ENCODE results near the gene SGK1. TPM values are rescaled to one million over a fixed set of nuclear protein-coding genes. Genes with fewer than 3 reads are reported as not detected.
A peak's percentile ranks its signal among the peaks of the same experiment; 100 is the strongest.

Gene SGK1
- total RNA-seq, 1 experiment from 2014 or later = 23.2 TPM

GRCh38 chr6:134172020-134172705 lies 145.7 kb downstream of the SGK1 start:
- Mint-ChIP-seq H3K27me3 (ENCODE audit: low read depth) (peaks cover 11% of the 10 kb centered on the region), H3K9me3 (no peaks in the 10 kb centered on the region), H3K4me1 (peaks cover 26% of the 10 kb centered on the region), H3K27ac (no peak overlapping the region), H3K36me3 (peaks cover 52% of the 10 kb centered on the region), H3K4me3 (peak overlapping the region; percentile 94)
- no peak for ATAC-seq
- POLR2A ChIA-PET = interaction anchor here (0.6 kb wide), 1 partner anchor 705 kb away, joined by 3 read pairs; no protein-coding TSS in a partner anchor
- TF ChIP-seq MYBL2 (CRISPR knock-in tag; IDR thresholded peaks at IDR 0.05) (no peak), ESRRA (CRISPR knock-in tag; IDR thresholded peaks at IDR 0.05; ENCODE audit: borderline replicate concordance) (no peak), ZNF512 (CRISPR knock-in tag; IDR thresholded peaks at IDR 0.05; ENCODE audit: borderline replicate concordance) (no peak), TEAD1 (CRISPR knock-in tag; IDR thresholded peaks at IDR 0.05) (no peak), ZNF532 (CRISPR knock-in tag; IDR thresholded peaks at IDR 0.05; ENCODE audit: borderline replicate concordance) (no peak), TP53 (CRISPR knock-in tag; IDR thresholded peaks at IDR 0.05) (no peak), CREB1 (CRISPR knock-in tag; IDR thresholded peaks at IDR 0.05) (no peak)
- TF ChIP-seq, protein P1, sequence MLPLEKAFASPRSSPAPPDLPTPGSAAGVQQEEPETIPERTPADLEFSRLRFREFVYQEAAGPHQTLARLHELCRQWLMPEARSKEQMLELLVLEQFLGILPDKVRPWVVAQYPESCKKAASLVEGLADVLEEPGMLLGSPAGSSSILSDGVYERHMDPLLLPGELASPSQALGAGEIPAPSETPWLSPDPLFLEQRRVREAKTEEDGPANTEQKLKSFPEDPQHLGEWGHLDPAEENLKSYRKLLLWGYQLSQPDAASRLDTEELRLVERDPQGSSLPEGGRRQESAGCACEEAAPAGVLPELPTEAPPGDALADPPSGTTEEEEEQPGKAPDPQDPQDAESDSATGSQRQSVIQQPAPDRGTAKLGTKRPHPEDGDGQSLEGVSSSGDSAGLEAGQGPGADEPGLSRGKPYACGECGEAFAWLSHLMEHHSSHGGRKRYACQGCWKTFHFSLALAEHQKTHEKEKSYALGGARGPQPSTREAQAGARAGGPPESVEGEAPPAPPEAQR (CRISPR knock-in tag; IDR thresholded peaks at IDR 0.05) = no peak
- no peak for DNase-seq (ENCODE audit: low spot score)
- CTCF ChIA-PET = interaction anchor here (0.5 kb wide), 1 partner anchor 128 kb away, joined by 4 read pairs; no protein-coding TSS in a partner anchor

DNA sequence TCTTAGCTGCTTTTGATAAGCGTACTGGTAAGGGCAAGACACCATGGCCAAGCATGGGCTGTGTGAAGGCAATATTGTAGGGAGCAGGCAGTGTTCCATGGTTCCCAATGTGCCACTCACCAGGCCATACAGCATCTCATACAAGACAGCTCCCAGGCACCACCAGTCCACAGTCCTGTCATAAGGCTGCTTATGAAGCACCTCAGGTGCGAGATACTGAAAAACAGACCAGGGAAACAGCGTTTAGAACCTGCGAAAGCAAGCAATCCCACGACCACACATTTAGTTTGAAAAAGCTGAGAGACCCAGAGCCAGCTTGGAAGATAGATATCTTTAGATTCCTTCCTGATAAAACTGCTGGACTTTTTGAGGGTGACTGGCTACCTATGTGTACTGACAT lies 146.4 kb downstream of the SGK1 start:
- no peak overlapping the region for H3K4me3 Mint-ChIP-seq
- TF ChIP-seq USF2 (CRISPR knock-in tag; IDR thresholded peaks at IDR 0.05) = no peak
- TF ChIP-seq NFATC4 (CRISPR knock-in tag; IDR thresholded peaks at IDR 0.05) = no peak
- TF ChIP-seq MXD4 (CRISPR knock-in tag; IDR thresholded peaks at IDR 0.05; ENCODE audit: borderline replicate concordance) = no peak
- no peak for TF ChIP-seq HMGA2 (CRISPR knock-in tag; IDR thresholded peaks at IDR 0.05)
- no peak for TF ChIP-seq TP53 (CRISPR knock-in tag; IDR thresholded peaks at IDR 0.05)
- POLR2A ChIA-PET = interaction anchor here (0.6 kb wide), 1 partner anchor 706 kb away, joined by 3 read pairs; no protein-coding TSS in a partner anchor
- peaks cover 55% of the 10 kb centered on the region for H3K36me3 Mint-ChIP-seq
- H3K27me3 Mint-ChIP-seq (ENCODE audit: low read depth) = peaks cover 5% of the 10 kb centered on the region
- peaks cover 23% of the 10 kb centered on the region for H3K4me1 Mint-ChIP-seq
- ATAC-seq = no peak
- H3K9me3 Mint-ChIP-seq = no peaks in the 10 kb centered on the region
- CTCF ChIA-PET = interaction anchor here (0.5 to 1.3 kb wide), 3 partner anchors 129 to 711 kb away, joined by 3 to 4 read pairs (median 3); no protein-coding TSS in a partner anchor
- no peak overlapping the region for H3K27ac Mint-ChIP-seq
- DNase-seq (ENCODE audit: low spot score) = no peak

DNA sequence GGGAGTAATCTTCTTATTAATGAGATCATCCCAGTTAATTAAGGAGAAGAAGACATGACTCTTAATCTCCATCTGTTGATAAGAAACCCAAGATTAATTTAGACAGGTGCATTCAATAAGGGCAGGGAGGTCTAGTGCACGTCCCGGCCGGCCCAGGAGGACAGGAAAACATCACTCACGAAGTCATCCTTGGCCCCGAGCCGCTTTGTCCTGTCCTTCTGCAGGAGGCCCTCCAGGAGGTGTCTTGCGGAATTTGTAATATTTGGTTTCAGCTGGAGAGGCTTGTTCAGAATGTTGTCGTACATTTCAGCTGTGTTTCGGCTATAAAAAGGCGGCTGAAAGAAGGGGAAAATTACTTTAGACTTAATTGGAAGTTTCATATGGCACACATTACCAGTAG lies 147.1 kb downstream of the SGK1 start:
- no peak for DNase-seq (ENCODE audit: low spot score)
- no peaks in the 10 kb centered on the region for H3K9me3 Mint-ChIP-seq
- ChIA-PET CTCF (interaction anchor here (0.8 to 1.3 kb wide), 2 partner anchors 468 to 711 kb away, joined by 3 read pairs; no protein-coding TSS in a partner anchor), POLR2A (no interaction called here)
- H3K36me3 Mint-ChIP-seq = peaks cover 55% of the 10 kb centered on the region
- peaks cover under 1% of the 10 kb centered on the region; the same call in 1 of the 2 replicates for H3K27me3 Mint-ChIP-seq (ENCODE audit: low read depth)
- ATAC-seq = no peak
- H3K27ac Mint-ChIP-seq = no peak overlapping the region; the same call in 1 of the 2 replicates
- no peak overlapping the region for H3K4me3 Mint-ChIP-seq
- peaks cover 19% of the 10 kb centered on the region for H3K4me1 Mint-ChIP-seq
- TF ChIP-seq, protein P2, sequence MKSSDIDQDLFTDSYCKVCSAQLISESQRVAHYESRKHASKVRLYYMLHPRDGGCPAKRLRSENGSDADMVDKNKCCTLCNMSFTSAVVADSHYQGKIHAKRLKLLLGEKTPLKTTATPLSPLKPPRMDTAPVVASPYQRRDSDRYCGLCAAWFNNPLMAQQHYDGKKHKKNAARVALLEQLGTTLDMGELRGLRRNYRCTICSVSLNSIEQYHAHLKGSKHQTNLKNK (CRISPR knock-in tag; IDR thresholded peaks at IDR 0.05) = no peak
- TF ChIP-seq, protein P3, sequence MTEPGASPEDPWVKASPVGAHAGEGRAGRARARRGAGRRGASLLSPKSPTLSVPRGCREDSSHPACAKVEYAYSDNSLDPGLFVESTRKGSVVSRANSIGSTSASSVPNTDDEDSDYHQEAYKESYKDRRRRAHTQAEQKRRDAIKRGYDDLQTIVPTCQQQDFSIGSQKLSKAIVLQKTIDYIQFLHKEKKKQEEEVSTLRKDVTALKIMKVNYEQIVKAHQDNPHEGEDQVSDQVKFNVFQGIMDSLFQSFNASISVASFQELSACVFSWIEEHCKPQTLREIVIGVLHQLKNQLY (CRISPR knock-in tag; IDR thresholded peaks at IDR 0.05) = no peak
- TF ChIP-seq STAT6 (CRISPR knock-in tag; conservative IDR thresholded peaks at IDR 0.05; ENCODE audit: low read depth) (no peak), ZNF512 (CRISPR knock-in tag; IDR thresholded peaks at IDR 0.05; ENCODE audit: borderline replicate concordance) (no peak), ZNF396 (CRISPR knock-in tag; IDR thresholded peaks at IDR 0.05; ENCODE audit: borderline replicate concordance) (no peak)
